Left colon (tissue), 2 donors: ENCODE results near the gene RAB3B. TPM values are rescaled to one million over a fixed set of nuclear protein-coding genes. Genes with fewer than 3 reads are reported as not detected.
A peak's percentile ranks its signal among the peaks of the same experiment; 100 is the strongest.

Experiments used
- ATAC-seq: fragments of 200-7000 bp; cut with Tn5 transposase; one replicate; pipeline ENCODE4 v1.9.1; 2020; ENCODE audit warnings: mild to moderate bottlenecking, moderate library complexity
- DNase-seq, 2 donors: peaks; one replicate each; pipeline ENCODE4 v3.0.0-alpha.2; 2020
- intact Hi-C, 2 donors: fragments of 100-400 bp; cut with DNase I in 1 of 2; cut with micrococcal nuclease in 1 of 2; formaldehyde crosslinking; loops; one replicate each; pipeline versions ENCODE4 v1.11.2 to v1.14.0; 2022; cut with DNase I, micrococcal nuclease
- total RNA-seq, 2 donors: library from RNA; stranded (reverse); fragmentation: NEBNext Ultra II Directional; extraction: Animal tissue kit (Norgen Biotek cat#: 25700); gene quantifications; one replicate each; pipeline ENCODE4 v1.2.1, GENCODE V29; 2021
- donor health status: DM: no; HTN: no; CAD: no.
- donor health status: DM: yes; HTN: yes; CAD: no.

RAB3B gene
- total RNA-seq, 2 donors from 2014 or later: 3.2 to 9.2 TPM

- intact Hi-C loops: no loop called here
- ATAC-seq (no peak), DNase-seq (no peak)
Observed at GRCh38 chr1:51961954-51962353, 28.5 kb downstream of the RAB3B start.

- DNase-seq (no peak), ATAC-seq (no peak)
- intact Hi-C loops: no loop called here
Observed at GRCh38 chr1:51961231-51961630, 29.3 kb downstream of the RAB3B start.

- intact Hi-C loops: no loop called here
- DNase-seq: no peak
- no peak for ATAC-seq
Observed at GRCh38 chr1:51960262-51960661, 30.2 kb downstream of the RAB3B start.

GRCh38 chr1:51958824-51959223 is 31.7 kb downstream of the RAB3B start:
- DNase-seq (no peak), ATAC-seq (no peak)
- intact Hi-C loops: no loop called here

- DNase-seq: peak in 1 of 2 donors; percentile 13
- peak; percentile 81 for ATAC-seq
- intact Hi-C loops: no loop called here
Observed at GRCh38 chr1:51957618-51958017, 32.9 kb downstream of the RAB3B start.

GRCh38 chr1:51956528-51957509 is 33.7 kb downstream of the RAB3B start:
- intact Hi-C loops: no loop called here
- DNase-seq: no peak
- peak; percentile 54 for ATAC-seq

- DNase-seq (no peak), ATAC-seq (peak; percentile 67)
- intact Hi-C loops: no loop called here
Observed at GRCh38 chr1:51955797-51956527, 34.5 kb downstream of the RAB3B start.

- DNase-seq (no peak), ATAC-seq (no peak)
- intact Hi-C loops: no loop called here
Observed at GRCh38 chr1:51954783-51955182, 35.7 kb downstream of the RAB3B start.

- no peak for DNase-seq
- intact Hi-C loops: no loop called here
- ATAC-seq: no peak
Observed at GRCh38 chr1:51953079-51953478, 37.4 kb downstream of the RAB3B start.

- intact Hi-C loops: no loop called here
- no peak for DNase-seq
- no peak for ATAC-seq
Observed at GRCh38 chr1:51952638-51953037, 37.9 kb downstream of the RAB3B start.

GRCh38 chr1:51950701-51951100 is 39.8 kb downstream of the RAB3B start:
- ATAC-seq (no peak), DNase-seq (no peak)
- intact Hi-C loops: no loop called here

GRCh38 chr1:51949014-51949702 is 41.3 kb downstream of the RAB3B start:
- intact Hi-C loops: no loop called here
- ATAC-seq (no peak), DNase-seq (no peak)

GRCh38 chr1:51948491-51948915 is 42.0 kb downstream of the RAB3B start:
- intact Hi-C loops: no loop called here
- ATAC-seq: no peak
- no peak for DNase-seq

GRCh38 chr1:51946300-51946699 is 44.2 kb downstream of the RAB3B start:
- ATAC-seq (no peak), DNase-seq (no peak)
- intact Hi-C loops: no loop called here

- intact Hi-C loops: no loop called here
- DNase-seq (no peak), ATAC-seq (no peak)
Observed at GRCh38 chr1:51945591-51945990, 44.9 kb downstream of the RAB3B start.

GRCh38 chr1:51942281-51942680 is 48.2 kb downstream of the RAB3B start:
- peak; percentile 93 for ATAC-seq
- DNase-seq: no peak
- intact Hi-C loops: no loop called here

GRCh38 chr1:51941528-51941927 is 49.0 kb downstream of the RAB3B start:
- DNase-seq: no peak
- intact Hi-C loops: no loop called here
- ATAC-seq: no peak

GRCh38 chr1:51937112-51937511 is 53.4 kb downstream of the RAB3B start:
- ATAC-seq: no peak
- intact Hi-C loops: no loop called here
- no peak for DNase-seq

GRCh38 chr1:51936531-51936930 is 54.0 kb downstream of the RAB3B start:
- DNase-seq (no peak), ATAC-seq (no peak)
- intact Hi-C loops: no loop called here
